ENCODE results near the gene SIRT6. TPM values are rescaled to one million over a fixed set of nuclear protein-coding genes. Genes with fewer than 3 reads are reported as not detected.

The SIRT6 gene
- total RNA-seq, 1 experiment from 2014 or later: 28.1 TPM

DNA sequence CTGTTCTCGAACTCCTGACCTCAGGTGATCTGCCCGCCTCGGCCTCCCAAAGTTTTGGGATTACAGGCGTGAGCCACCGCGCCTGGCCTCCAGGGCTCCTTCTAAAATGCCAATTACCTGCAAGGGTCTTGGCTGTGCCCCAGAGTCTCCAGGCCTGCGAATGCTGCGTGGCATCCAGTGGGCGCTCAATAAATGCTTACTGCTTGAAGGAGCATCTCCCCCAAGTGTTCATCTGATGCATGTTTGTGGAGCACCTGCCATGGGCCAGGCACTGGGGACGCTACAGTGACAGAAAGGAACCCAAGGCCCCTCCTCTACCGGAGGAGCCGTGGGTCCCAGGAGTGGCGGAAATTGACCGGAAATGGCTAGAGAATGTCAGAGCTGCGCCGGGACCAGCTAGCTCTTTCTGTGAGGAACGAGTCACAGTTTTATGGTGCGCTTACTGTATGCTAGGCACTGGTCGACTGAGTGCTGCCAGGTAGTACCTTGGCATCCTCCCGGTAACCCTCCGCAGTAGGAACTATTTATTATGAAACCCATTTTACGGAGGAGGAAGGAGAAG lies 14.3 kb upstream of the SIRT6 start:
- H3K27me3 Mint-ChIP-seq (ENCODE audit: low read depth): peaks cover 53% of the 10 kb centered on the region
- no peak overlapping the region for H3K27ac Mint-ChIP-seq
- CTCF ChIA-PET: interaction anchor here (0.6 to 1.5 kb wide), 2 partner anchors 10 to 11 kb away, joined by 3 to 4 read pairs; no protein-coding TSS in a partner anchor
- TF ChIP-seq FOXP1 (CRISPR knock-in tag; IDR thresholded peaks at IDR 0.05; ENCODE audit: borderline replicate concordance) (no peak), ZNF121 (CRISPR knock-in tag; IDR thresholded peaks at IDR 0.05) (0 out of 2 replicates have a peak, but pooled peaks have one; percentile 3)
- TF ChIP-seq, protein P1, sequence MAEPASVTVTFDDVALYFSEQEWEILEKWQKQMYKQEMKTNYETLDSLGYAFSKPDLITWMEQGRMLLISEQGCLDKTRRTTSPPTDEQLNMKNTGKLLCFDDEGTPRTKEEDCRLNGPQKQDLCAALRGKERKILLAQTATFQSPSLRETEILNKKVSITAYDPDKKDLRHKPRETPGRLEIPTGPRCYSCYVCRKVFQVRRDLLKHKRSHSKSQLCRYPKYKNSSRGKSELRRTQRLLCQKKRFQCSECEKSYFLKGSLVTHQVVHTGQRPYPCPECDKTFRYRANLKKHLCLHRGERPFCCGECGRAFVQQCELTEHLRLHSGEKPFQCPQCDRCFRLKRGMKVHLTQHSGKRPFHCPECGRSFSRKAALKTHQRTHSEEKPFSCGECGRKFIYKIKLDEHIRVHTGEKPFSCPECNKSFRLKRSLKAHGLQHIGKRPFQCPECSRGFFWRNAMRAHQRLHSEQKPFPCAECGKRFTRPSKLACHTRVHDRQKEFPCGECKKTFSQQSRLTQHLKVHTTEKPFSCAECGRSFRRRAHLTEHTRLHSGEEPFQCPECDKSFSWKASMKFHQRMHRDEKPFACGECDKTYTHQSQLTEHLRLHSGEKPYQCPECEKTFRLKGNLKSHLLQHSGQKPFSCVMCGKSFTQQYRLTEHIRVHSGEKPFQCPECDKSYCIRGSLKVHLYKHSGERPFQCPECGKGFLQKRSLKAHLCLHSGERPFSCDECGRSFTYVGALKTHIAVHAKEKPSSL (CRISPR knock-in tag; conservative IDR thresholded peaks at IDR 0.05): no peak
- ATAC-seq: no peak
- peaks cover 5% of the 10 kb centered on the region; the same call in 1 of the 2 replicates for H3K36me3 Mint-ChIP-seq
- peak overlapping the region; percentile 70 for H3K4me3 Mint-ChIP-seq
- peaks cover 23% of the 10 kb centered on the region for H3K4me1 Mint-ChIP-seq
- DNase-seq (ENCODE audit: low spot score): no peak
- POLR2A ChIA-PET: no interaction called here
- H3K9me3 Mint-ChIP-seq: peaks cover 18% of the 10 kb centered on the region

GRCh38 chr19:4196009-4196408 lies 13.6 kb upstream of the SIRT6 start:
- Mint-ChIP-seq H3K4me3 (no peak overlapping the region), H3K9me3 (peaks cover 15% of the 10 kb centered on the region), H3K4me1 (peaks cover 23% of the 10 kb centered on the region), H3K36me3 (peaks cover 5% of the 10 kb centered on the region; the same call in 1 of the 2 replicates), H3K27me3 (ENCODE audit: low read depth) (peaks cover 50% of the 10 kb centered on the region), H3K27ac (no peak overlapping the region)
- no peak for ATAC-seq
- POLR2A ChIA-PET: no interaction called here
- TF ChIP-seq ZNF219 (CRISPR knock-in tag; IDR thresholded peaks at IDR 0.05; ENCODE audit: borderline replicate concordance): no peak
- no peak for TF ChIP-seq CBFB (CRISPR knock-in tag; IDR thresholded peaks at IDR 0.05; ENCODE audit: low read depth)
- no peak for TF ChIP-seq NFE2L1 (CRISPR knock-in tag; IDR thresholded peaks at IDR 0.05)
- no peak for TF ChIP-seq ZNF416 (CRISPR knock-in tag; IDR thresholded peaks at IDR 0.05)
- TF ChIP-seq MAX (CRISPR knock-in tag; IDR thresholded peaks at IDR 0.05): no peak
- TF ChIP-seq CREM (CRISPR knock-in tag; IDR thresholded peaks at IDR 0.05): no peak
- no peak for TF ChIP-seq TP53 (CRISPR knock-in tag; IDR thresholded peaks at IDR 0.05)
- TF ChIP-seq AFF4 (CRISPR knock-in tag; IDR thresholded peaks at IDR 0.05; ENCODE audit: borderline replicate concordance): no peak
- no peak for DNase-seq (ENCODE audit: low spot score)
- CTCF ChIA-PET: interaction anchor here (1.5 kb wide), 1 partner anchor 10 kb away, joined by 4 read pairs; no protein-coding TSS in a partner anchor

- Mint-ChIP-seq H3K36me3 (peaks cover 5% of the 10 kb centered on the region; the same call in 1 of the 2 replicates), H3K9me3 (peaks cover 11% of the 10 kb centered on the region), H3K27me3 (ENCODE audit: low read depth) (peaks cover 41% of the 10 kb centered on the region), H3K4me1 (peaks cover 23% of the 10 kb centered on the region), H3K27ac (peak overlapping the region; percentile 17; the same call in 1 of the 2 replicates), H3K4me3 (no peak overlapping the region)
- POLR2A ChIA-PET: no interaction called here
- DNase-seq (ENCODE audit: low spot score) (no peak), ATAC-seq (no peak)
- CTCF ChIA-PET: interaction anchor here (1.8 kb wide), 1 partner anchor 55 kb away, joined by 5 read pairs; no protein-coding TSS in a partner anchor
- TF ChIP-seq SP1 (CRISPR knock-in tag; conservative IDR thresholded peaks at IDR 0.05) (no peak), GRHL2 (CRISPR knock-in tag; IDR thresholded peaks at IDR 0.05; ENCODE audit: insufficient replicate concordance, severe bottlenecking) (no peak), ZNF416 (CRISPR knock-in tag; IDR thresholded peaks at IDR 0.05) (no peak), FOXJ3 (CRISPR knock-in tag; IDR thresholded peaks at IDR 0.05; ENCODE audit: borderline replicate concordance) (no peak), NR2C2 (CRISPR knock-in tag; IDR thresholded peaks at IDR 0.05) (no peak), TCF7 (CRISPR knock-in tag; IDR thresholded peaks at IDR 0.05; ENCODE audit: low read depth) (no peak), SMAD3 (CRISPR knock-in tag; IDR thresholded peaks at IDR 0.05; ENCODE audit: borderline replicate concordance) (no peak)
- TF ChIP-seq, protein P2, sequence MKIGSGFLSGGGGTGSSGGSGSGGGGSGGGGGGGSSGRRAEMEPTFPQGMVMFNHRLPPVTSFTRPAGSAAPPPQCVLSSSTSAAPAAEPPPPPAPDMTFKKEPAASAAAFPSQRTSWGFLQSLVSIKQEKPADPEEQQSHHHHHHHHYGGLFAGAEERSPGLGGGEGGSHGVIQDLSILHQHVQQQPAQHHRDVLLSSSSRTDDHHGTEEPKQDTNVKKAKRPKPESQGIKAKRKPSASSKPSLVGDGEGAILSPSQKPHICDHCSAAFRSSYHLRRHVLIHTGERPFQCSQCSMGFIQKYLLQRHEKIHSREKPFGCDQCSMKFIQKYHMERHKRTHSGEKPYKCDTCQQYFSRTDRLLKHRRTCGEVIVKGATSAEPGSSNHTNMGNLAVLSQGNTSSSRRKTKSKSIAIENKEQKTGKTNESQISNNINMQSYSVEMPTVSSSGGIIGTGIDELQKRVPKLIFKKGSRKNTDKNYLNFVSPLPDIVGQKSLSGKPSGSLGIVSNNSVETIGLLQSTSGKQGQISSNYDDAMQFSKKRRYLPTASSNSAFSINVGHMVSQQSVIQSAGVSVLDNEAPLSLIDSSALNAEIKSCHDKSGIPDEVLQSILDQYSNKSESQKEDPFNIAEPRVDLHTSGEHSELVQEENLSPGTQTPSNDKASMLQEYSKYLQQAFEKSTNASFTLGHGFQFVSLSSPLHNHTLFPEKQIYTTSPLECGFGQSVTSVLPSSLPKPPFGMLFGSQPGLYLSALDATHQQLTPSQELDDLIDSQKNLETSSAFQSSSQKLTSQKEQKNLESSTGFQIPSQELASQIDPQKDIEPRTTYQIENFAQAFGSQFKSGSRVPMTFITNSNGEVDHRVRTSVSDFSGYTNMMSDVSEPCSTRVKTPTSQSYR (CRISPR knock-in tag; IDR thresholded peaks at IDR 0.05): no peak
- TF ChIP-seq, protein P3, sequence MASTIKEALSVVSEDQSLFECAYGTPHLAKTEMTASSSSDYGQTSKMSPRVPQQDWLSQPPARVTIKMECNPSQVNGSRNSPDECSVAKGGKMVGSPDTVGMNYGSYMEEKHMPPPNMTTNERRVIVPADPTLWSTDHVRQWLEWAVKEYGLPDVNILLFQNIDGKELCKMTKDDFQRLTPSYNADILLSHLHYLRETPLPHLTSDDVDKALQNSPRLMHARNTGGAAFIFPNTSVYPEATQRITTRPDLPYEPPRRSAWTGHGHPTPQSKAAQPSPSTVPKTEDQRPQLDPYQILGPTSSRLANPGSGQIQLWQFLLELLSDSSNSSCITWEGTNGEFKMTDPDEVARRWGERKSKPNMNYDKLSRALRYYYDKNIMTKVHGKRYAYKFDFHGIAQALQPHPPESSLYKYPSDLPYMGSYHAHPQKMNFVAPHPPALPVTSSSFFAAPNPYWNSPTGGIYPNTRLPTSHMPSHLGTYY (CRISPR knock-in tag; IDR thresholded peaks at IDR 0.05): no peak
Measured at GRCh38 chr19:4194353-4194752, 12.0 kb upstream of the SIRT6 start.

All from WTC11 (cell line).